GM12875 (cell line): ENCODE results near the gene ASPG.

Source experiments
- H3K4me3 ChIP-seq: one replicate; pipeline ENCODE4 v1.5.1; 2011; ENCODE audit warnings: low read depth, low read length, control low read depth
- TF ChIP-seq, protein P1 (sequence below): IDR thresholded peaks from 2 replicates; pipeline ENCODE4 v1.5.1; 2011; ENCODE audit warnings: low read depth, mild to moderate bottlenecking, control low read depth, inconsistent platforms, low read length, moderate library complexity, borderline replicate concordance; ENCODE audit not compliant: insufficient read depth

Gene ASPG

DNA sequence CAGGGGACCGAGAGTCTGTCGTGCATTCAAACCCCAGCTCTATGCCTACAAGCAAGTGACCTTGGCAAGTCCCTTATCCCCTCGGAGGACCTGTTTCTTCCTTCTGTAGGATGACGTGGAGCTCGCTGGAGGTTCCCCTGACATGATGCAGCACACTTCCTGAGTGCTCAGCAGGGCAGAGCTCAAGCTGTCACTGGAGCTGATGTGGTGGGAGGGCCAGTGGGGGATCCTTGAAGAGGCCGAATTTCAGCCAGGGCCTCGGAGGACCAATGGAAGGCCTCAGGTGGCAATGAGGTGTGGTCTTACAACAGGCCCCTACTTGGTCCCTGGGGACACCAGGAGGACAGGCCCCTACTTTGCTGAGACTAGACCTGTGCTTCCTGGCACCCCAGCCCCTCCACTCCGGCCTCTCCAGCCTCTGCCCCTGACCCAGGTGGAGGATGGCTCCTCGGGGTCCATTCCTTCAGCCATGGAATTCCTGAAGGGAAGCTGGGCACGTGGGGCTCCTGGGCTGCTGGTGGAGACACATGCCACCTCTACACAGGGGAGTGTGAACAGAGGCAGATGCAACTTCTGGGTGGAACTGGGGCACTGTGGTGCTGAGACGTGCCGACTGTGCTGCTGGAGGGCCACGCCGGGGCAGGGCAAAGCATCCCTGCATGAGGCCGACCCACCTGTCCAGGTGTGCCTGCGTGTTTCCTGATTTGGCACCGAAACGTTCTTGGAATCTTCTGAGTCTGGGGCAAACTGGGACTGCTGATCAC lies 34.2 kb downstream of the ASPG start:
- TF ChIP-seq, protein P1, sequence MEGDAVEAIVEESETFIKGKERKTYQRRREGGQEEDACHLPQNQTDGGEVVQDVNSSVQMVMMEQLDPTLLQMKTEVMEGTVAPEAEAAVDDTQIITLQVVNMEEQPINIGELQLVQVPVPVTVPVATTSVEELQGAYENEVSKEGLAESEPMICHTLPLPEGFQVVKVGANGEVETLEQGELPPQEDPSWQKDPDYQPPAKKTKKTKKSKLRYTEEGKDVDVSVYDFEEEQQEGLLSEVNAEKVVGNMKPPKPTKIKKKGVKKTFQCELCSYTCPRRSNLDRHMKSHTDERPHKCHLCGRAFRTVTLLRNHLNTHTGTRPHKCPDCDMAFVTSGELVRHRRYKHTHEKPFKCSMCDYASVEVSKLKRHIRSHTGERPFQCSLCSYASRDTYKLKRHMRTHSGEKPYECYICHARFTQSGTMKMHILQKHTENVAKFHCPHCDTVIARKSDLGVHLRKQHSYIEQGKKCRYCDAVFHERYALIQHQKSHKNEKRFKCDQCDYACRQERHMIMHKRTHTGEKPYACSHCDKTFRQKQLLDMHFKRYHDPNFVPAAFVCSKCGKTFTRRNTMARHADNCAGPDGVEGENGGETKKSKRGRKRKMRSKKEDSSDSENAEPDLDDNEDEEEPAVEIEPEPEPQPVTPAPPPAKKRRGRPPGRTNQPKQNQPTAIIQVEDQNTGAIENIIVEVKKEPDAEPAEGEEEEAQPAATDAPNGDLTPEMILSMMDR: no peak
- H3K4me3 ChIP-seq: no peak overlapping the region

DNA sequence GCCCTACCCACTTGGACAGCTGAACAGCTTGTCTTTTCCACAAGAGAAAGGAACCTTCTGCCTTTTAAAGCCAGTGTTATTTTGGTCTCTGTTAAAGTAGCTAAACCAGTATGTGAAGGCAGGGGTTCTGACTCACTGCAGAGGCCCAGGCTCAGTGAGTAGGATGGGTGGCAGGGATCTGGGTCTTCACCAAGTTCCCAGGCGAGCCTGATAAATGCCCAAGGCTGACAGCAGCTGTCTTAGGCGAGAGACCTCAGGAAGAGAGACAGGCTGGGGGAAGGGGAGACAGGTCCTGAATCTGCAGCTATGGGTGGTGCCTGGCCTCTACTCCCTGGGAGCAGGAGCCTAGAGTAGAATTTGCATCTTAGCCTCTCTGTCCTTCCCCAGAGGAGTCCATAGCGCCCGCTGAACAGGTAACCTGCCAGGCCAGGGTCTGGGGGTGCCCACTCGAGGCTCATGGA lies 34.8 kb downstream of the ASPG start:
- TF ChIP-seq, protein P1: no peak

DNA sequence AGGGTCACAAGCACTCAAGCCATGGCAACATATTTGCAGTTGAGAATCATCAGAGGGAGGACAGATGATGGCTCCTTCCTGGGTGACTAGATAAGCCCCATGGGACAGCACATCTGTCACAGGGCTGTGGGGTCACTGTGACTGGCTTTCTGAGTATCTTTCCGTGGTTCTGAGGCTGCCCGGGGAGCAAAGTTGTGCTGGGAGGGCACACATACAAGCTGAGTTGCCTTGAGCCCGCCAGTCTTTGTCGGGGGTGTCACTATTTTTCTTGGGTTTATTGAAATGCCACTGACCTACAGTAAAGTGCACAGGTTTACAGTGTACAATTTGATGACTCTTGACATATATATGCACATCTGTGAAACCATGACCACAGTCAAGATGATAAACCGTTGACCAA lies 35.6 kb downstream of the ASPG start:
- TF ChIP-seq, protein P1: no peak
- no peak overlapping the region for H3K4me3 ChIP-seq

More for the DNA sequence above, 34.8 kb downstream of the ASPG start:
- H3K4me3 ChIP-seq: no peak overlapping the region

DNA sequence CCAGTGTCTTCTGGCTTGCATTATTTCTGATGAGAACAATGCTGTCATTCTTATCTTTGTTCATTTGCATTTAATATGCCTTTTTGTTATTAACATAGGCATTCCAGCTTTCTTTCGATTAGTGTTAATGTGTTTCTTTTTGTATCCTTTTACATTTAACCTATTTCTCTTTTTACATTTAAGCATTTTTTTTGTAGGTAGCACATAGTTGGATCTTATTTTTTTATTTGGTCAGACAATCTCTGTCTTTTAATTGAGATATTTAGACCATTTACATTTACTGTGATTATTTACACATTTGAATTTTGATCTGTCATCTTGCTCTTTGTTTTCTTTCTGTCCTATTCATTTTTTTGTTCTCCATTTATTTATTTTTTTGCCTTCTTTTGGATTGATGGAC lies 38.4 kb downstream of the ASPG start:
- H3K4me3 ChIP-seq: no peak overlapping the region
- TF ChIP-seq, protein P1: no peak

DNA sequence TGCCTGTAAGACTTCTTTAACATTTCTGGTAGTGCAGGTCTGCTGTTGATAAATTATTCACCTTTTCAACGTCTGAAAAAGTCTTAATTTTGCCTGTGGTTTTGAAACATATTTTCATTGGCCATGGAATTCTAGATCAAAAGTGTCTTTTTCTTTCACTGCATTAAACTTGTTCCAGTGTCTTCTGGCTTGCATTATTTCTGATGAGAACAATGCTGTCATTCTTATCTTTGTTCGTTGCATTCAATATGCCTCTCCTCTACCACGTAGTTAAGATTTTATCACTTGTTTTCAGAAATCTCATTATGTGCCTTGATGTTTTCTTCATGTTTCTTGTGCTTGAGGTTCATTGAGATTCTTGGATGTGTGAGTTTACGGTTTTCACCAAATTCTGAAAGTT lies 39.5 kb downstream of the ASPG start:
- no peak overlapping the region for H3K4me3 ChIP-seq
- TF ChIP-seq, protein P1: no peak

DNA sequence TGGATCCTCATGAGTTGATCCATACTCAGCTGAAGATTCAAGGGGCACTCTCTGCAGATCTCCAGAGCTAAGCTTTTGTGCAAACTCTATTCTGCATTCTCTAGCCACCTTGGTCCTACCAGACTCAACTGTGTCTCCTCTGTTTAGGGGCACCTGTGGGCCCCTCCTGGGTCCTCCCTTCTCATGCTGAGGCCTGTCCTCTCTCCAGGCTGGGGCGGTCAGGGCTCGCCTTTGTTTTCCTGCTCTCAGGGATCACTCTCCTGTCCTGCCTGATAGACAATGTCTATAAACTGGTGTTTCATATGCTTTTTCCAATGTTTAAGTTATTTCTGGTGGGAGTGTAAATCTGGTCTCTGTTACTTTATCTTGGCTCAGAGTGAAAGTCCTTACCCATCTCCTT lies 41.3 kb downstream of the ASPG start:
- TF ChIP-seq, protein P1: no peak
- no peak overlapping the region for H3K4me3 ChIP-seq

DNA sequence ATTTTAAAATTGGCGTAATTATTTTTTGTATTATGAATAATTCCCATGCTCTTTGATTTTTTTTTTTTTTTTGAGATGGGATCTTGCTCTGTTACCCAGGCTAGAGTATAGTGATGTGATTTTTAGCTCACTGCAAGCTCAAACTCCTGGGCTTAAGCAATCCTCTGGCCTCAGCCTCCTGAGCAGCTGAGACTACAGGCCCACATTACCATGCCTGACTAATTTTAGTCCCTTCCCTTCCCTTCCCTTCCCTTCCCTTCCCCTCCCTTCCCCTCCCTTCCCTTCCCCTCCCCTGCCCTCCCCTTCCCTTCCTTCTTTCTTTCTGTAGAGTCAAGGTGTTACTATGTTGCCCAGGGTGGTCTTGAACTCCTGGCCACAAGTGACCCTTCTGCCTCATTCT lies 43.5 kb downstream of the ASPG start:
- TF ChIP-seq, protein P1: no peak
- H3K4me3 ChIP-seq: no peak overlapping the region
